Esophagus muscularis mucosa (tissue), 4 donors: ENCODE results near the gene SPIRE2. TPM values are rescaled to one million over a fixed set of nuclear protein-coding genes. Genes with fewer than 3 reads are reported as not detected.

Experiments
- DNase-seq: peaks from one replicate; pipeline ENCODE4 v3.0.0-alpha.2; 2017; ENCODE audit errors: extremely low spot score
- H3K27ac ChIP-seq, 4 donors: fragments of 200-600 bp; sonication (generic); replicated peaks in 1 of 4; 1 replicate in 3 of 4; 2 replicates in 1 of 4; pipeline ENCODE4 v1.5.1; 2016 to 2019; ENCODE audit warnings: mild to moderate bottlenecking in 1 of 4
- H3K27me3 ChIP-seq, 4 donors: fragments of 200-600 bp; sonication (generic); one replicate each; pipeline versions ENCODE4 v1.5.1 to v1.6.0; 2016 to 2019
- H3K36me3 ChIP-seq, 4 donors: fragments of 200-600 bp; sonication (generic); one replicate each; pipeline ENCODE4 v1.5.1; 2016 to 2019
- H3K4me1 ChIP-seq, 4 donors: fragments of 200-600 bp; sonication (generic); one replicate each; pipeline ENCODE4 v1.5.1; 2016 to 2019
- H3K4me3 ChIP-seq, 4 donors: fragments of 200-600 bp; sonication (generic); 1 replicate in 2 of 4; 2 replicates in 2 of 4; pipeline ENCODE4 v1.5.1; 2016 to 2019; ENCODE audit warnings: mild to moderate bottlenecking in 4 of 4, moderate library complexity in 1 of 4
- H3K9me3 ChIP-seq, 4 donors: fragments of 200-600 bp; sonication (generic); 1 replicate in 3 of 4; 2 replicates in 1 of 4; pipeline ENCODE4 v1.5.1; 2016 to 2019
- EP300 ChIP-seq: sonication (generic); formaldehyde crosslinking; IDR thresholded peaks from one replicate; pipeline ENCODE4 v1.6.1; 2017; ENCODE audit warnings: antibody characterized with exemption
- POLR2A ChIP-seq: fragments of 450-650 bp; IDR thresholded peaks from one replicate; pipeline ENCODE4 v1.6.1; 2017; ENCODE audit warnings: antibody characterized with exemption, moderate library complexity, mild to moderate bottlenecking, low read depth
- POLR2AphosphoS5 ChIP-seq, 2 donors: sonication (generic); formaldehyde crosslinking; IDR thresholded peaks; one replicate each; pipeline ENCODE4 v1.6.1; 2017; ENCODE audit warnings: antibody characterized with exemption in 2 of 2
- WGBS: methylation state at CpG from one replicate; pipeline ENCODE4 v1.1.5; 2018; 5-methylcytosine and 5-hydroxymethylcytosine counted together
- intact Hi-C: fragments of 100-400 bp; cut with DNase I; formaldehyde crosslinking; loops from one replicate; pipeline ENCODE4 v1.15.1; 2023
- total RNA-seq, 4 donors: library from RNA; depleted of rRNA; stranded (reverse); fragments of >200 nt; gene quantifications; one replicate each; pipeline versions ENCODE4 v1.1.0 to v1.2.1, GENCODE V29; 2016
- TF ChIP-seq, protein P1 (sequence below), 3 experiments: fragments of 200-600 bp in 2 of 3; fragments of 450-650 bp in 1 of 3; sonication (generic) in 2 of 3; IDR thresholded peaks; one replicate each; pipeline ENCODE4 v1.5.1; 2017 to 2019; ENCODE audit warnings: antibody characterized with exemption in 3 of 3, mild to moderate bottlenecking in 2 of 3, moderate library complexity in 1 of 3

Gene SPIRE2
- total RNA-seq, 4 donors from 2014 or later: 1.8 to 7.2 (median 4.2) TPM

DNA sequence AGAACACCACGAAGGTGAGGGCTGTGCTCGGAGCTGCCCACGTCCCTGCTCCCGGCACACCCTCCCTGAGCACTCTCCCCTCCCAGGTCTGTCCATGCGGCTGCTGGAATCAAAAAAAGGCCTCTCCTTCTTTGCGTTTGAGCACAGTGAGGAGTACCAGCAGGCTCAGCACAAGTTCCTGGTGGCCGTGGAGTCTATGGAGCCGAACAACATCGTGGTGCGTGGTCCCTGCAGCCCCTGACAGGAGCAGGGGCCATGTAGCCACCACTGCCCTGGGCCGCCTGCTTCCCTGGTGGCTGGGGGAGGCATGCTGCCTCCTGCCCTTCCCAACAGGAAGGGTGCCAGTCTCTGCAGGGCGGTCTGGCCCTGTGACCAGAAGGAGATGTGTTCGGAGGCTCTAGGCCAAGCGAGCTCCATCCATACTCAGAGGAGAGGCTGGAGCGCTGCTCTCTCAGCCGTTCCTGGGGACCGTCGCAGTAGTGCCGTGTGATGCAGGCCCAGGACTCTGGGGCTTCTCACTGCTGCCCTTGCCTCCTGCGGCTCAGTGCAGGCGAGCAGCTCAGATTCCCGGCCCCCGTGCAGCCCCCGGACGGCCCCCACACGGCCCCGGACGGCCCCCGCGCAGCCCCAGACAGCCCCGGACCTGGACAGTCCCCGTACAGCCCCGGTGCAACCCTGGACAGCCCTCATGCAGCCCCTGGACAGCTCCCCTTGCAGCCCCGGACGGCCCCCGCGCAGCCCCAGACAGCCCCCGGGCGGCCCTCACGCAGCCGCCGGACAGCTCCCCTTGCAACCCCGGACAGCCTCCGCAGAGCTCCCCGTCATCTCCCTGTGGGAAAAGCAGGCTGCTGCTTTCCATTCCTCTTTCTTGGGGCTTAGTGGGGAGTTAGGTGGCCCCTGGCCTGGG, 65.6 kb downstream of the SPIRE2 start:
- Histone ChIP-seq H3K27me3 (no peaks in the 10 kb centered on the region), H3K27ac (no peak overlapping the region), H3K36me3 (peaks cover 80 to 100% (median 99%) of the 10 kb centered on the region in 4 donors), H3K9me3 (no peaks in the 10 kb centered on the region), H3K4me3 (no peak overlapping the region), H3K4me1 (no peaks in the 10 kb centered on the region)
- DNase-seq: no peak
- TF ChIP-seq POLR2A: no peak
- TF ChIP-seq, protein P1, sequence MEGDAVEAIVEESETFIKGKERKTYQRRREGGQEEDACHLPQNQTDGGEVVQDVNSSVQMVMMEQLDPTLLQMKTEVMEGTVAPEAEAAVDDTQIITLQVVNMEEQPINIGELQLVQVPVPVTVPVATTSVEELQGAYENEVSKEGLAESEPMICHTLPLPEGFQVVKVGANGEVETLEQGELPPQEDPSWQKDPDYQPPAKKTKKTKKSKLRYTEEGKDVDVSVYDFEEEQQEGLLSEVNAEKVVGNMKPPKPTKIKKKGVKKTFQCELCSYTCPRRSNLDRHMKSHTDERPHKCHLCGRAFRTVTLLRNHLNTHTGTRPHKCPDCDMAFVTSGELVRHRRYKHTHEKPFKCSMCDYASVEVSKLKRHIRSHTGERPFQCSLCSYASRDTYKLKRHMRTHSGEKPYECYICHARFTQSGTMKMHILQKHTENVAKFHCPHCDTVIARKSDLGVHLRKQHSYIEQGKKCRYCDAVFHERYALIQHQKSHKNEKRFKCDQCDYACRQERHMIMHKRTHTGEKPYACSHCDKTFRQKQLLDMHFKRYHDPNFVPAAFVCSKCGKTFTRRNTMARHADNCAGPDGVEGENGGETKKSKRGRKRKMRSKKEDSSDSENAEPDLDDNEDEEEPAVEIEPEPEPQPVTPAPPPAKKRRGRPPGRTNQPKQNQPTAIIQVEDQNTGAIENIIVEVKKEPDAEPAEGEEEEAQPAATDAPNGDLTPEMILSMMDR (IDR thresholded peaks at IDR 0.05): no peak
- TF ChIP-seq EP300: no peak
- TF ChIP-seq POLR2AphosphoS5 (IDR thresholded peaks at IDR 0.05): no peak
- WGBS: 97% methylated on average over 7 of the region's 45 CpGs
- intact Hi-C loops: no loop called here

DNA sequence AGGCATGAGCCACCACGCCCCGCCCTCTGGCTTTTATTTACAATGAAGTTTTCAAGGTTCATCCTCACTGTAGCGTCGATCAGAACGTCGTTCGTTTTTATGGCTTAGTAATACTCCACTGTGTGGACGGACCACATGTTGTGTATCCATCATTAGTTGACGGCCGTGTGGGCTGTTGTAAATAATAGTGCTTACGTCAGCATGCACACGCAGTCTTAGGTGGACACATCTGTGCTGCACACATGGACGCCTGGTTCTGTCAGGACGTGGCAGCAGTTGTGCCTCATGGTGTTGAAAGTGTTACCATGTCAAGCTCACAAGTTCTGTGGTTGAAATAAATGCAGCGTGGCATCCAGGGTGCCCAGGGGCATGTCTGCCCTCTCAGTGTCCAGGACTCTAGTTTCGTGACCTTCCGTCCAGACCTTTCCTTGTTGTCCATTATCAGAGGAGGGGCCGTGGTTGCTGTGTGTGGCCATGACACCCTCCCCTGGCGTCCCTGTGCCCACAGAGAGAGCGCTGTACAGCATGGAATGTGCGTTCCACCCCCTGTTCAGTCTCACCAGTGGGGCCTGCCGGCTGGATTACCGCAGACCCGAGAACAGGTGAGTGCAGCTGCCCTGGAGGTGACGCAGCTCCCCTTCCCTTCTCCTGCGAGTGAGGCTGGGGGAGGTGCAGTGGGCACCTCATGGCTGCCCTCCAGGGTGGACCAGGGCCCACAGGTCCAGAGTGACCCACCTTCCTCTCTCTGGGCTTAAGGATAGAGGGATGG, 67.4 kb downstream of the SPIRE2 start:
- 92% methylated on average over 14 of the region's 26 CpGs for WGBS
- intact Hi-C loops: no loop called here
- no peak for TF ChIP-seq EP300
- TF ChIP-seq POLR2A: no peak
- TF ChIP-seq, protein P1 (IDR thresholded peaks at IDR 0.05): no peak
- TF ChIP-seq POLR2AphosphoS5 (IDR thresholded peaks at IDR 0.05): no peak
- H3K9me3 ChIP-seq: no peaks in the 10 kb centered on the region
- peaks cover 86 to 100% (median 99%) of the 10 kb centered on the region in 4 donors for H3K36me3 ChIP-seq
- no peak for DNase-seq
- no peaks in the 10 kb centered on the region for H3K4me1 ChIP-seq
- no peak overlapping the region for H3K4me3 ChIP-seq
- H3K27ac ChIP-seq: no peak overlapping the region
- H3K27me3 ChIP-seq: no peaks in the 10 kb centered on the region

DNA sequence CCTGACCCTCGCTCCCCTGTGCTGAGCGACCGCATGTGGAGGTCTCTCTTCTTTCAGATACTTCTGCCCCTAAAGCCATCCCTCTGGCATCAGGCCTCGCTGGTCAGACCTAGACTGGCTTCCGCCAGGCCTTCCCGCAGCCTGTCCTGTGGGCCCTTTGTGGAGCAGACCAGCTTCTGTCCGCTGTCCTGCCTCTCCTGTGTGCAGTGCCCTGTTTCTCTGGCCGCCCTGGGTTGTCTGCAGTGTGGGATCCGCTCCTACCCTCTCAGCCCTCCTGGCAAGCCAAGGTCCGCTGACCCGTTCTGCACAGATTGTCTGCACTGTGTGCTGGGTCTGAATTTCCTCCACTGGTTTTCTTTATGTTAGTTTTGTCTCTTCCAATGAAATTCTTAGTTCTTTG, 68.9 kb downstream of the SPIRE2 start:
- H3K4me1 ChIP-seq: no peaks in the 10 kb centered on the region
- peaks cover 77 to 91% (median 90%) of the 10 kb centered on the region in 4 donors for H3K36me3 ChIP-seq
- DNase-seq: no peak
- H3K9me3 ChIP-seq: no peaks in the 10 kb centered on the region
- no peak overlapping the region for H3K27ac ChIP-seq
- 96% methylated on average over 10 of the region's 11 CpGs for WGBS
- H3K4me3 ChIP-seq: no peak overlapping the region
- H3K27me3 ChIP-seq: no peaks in the 10 kb centered on the region
- intact Hi-C loops: no loop called here
- TF ChIP-seq, protein P1 (IDR thresholded peaks at IDR 0.05): no peak
- TF ChIP-seq EP300 (no peak), POLR2A (no peak), POLR2AphosphoS5 (IDR thresholded peaks at IDR 0.05) (no peak)

DNA sequence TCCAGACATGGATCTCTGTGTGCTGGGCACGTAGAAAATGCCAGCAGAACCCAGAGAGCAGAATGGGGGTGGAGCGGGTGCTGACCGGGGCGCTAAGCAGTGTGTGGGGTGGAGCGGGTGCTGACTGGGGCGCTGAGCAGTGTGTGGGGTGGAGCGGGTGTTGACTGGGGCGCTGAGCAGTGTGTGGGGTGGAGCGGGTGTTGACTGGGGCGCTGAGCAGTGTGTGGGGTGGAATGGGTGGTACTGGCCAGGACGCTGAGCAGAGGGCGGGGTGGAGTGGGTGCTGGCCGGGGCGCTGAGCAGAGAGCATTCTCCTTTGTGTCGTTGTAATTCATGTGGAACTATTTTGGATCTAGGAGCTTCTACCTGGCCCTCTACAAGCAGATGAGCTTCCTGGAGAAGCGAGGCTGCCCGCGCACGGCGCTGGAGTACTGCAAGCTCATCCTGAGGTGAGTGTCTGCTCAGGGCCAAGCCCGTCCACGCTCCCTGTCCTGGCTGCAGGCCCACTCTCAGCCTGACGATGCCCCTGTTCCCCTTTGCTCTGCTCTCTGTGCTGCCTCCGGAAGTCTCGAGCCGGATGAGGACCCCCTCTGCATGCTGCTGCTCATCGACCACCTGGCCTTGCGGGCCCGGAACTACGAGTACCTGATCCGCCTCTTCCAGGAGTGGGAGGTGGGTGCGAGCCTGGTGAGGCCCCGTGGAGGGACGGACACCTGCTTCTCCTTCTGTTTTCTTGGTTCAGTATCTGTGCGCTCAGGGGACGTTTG, 70.1 kb downstream of the SPIRE2 start:
- WGBS: 92% methylated on average over 34 of the region's 36 CpGs
- Histone ChIP-seq H3K4me3 (no peak overlapping the region), H3K27me3 (no peaks in the 10 kb centered on the region), H3K36me3 (peaks cover 73 to 89% (median 87%) of the 10 kb centered on the region in 4 donors), H3K27ac (no peak overlapping the region), H3K9me3 (no peaks in the 10 kb centered on the region), H3K4me1 (no peaks in the 10 kb centered on the region)
- TF ChIP-seq EP300 (no peak), POLR2A (no peak), POLR2AphosphoS5 (IDR thresholded peaks at IDR 0.05) (no peak)
- TF ChIP-seq, protein P1 (IDR thresholded peaks at IDR 0.05): no peak
- intact Hi-C loops: no loop called here
- DNase-seq: no peak
